Ishikawa (cell line): ENCODE results near the gene ELMO3.

Experiments used
- CEBPB ChIP-seq: IDR thresholded peaks from 2 replicates; pipeline ENCODE4 v1.6.1; 2012
- CREB1 ChIP-seq: IDR thresholded peaks from 2 replicates; pipeline ENCODE4 v1.6.1; 2012; ENCODE audit warnings: low read depth
- EGR1 ChIP-seq: IDR thresholded peaks from 2 replicates; pipeline ENCODE4 v1.6.1; 2012
- EP300 ChIP-seq: IDR thresholded peaks from 2 replicates; pipeline ENCODE4 v1.6.1; 2012; ENCODE audit warnings: borderline replicate concordance
- FOXM1 ChIP-seq: IDR thresholded peaks from 2 replicates; pipeline ENCODE4 v1.6.1; 2012; ENCODE audit warnings: low read depth, borderline replicate concordance
- NFIC ChIP-seq: IDR thresholded peaks from 2 replicates; pipeline ENCODE4 v1.6.1; 2012
- RAD21 ChIP-seq: IDR thresholded peaks from 2 replicates; pipeline ENCODE4 v1.6.1; 2012; ENCODE audit warnings: low read depth
- TAF1 ChIP-seq: IDR thresholded peaks from 2 replicates; pipeline ENCODE4 v1.6.1; 2012; ENCODE audit warnings: low read depth, mild to moderate bottlenecking
- TCF12 ChIP-seq: IDR thresholded peaks from 2 replicates; pipeline ENCODE4 v1.6.1; 2012; ENCODE audit warnings: low read depth
- TEAD4 ChIP-seq: IDR thresholded peaks from 2 replicates; pipeline ENCODE4 v1.6.1; 2012
- YY1 ChIP-seq: IDR thresholded peaks from 2 replicates; pipeline ENCODE4 v1.6.1; 2012; ENCODE audit warnings: low read depth
- ZBTB7A ChIP-seq: IDR thresholded peaks from 2 replicates; pipeline ENCODE4 v1.6.1; 2012; ENCODE audit warnings: low read depth
- TF ChIP-seq, protein P1 (sequence below): IDR thresholded peaks from 2 replicates; pipeline ENCODE4 v1.6.1; 2012; ENCODE audit warnings: low read depth, mild to moderate bottlenecking
- TF ChIP-seq, protein P2 (sequence below): IDR thresholded peaks from 2 replicates; pipeline ENCODE4 v1.6.1; 2012
- TF ChIP-seq, protein P3 (sequence below): IDR thresholded peaks from 2 replicates; pipeline ENCODE4 v1.6.1; 2012

ELMO3 gene

DNA sequence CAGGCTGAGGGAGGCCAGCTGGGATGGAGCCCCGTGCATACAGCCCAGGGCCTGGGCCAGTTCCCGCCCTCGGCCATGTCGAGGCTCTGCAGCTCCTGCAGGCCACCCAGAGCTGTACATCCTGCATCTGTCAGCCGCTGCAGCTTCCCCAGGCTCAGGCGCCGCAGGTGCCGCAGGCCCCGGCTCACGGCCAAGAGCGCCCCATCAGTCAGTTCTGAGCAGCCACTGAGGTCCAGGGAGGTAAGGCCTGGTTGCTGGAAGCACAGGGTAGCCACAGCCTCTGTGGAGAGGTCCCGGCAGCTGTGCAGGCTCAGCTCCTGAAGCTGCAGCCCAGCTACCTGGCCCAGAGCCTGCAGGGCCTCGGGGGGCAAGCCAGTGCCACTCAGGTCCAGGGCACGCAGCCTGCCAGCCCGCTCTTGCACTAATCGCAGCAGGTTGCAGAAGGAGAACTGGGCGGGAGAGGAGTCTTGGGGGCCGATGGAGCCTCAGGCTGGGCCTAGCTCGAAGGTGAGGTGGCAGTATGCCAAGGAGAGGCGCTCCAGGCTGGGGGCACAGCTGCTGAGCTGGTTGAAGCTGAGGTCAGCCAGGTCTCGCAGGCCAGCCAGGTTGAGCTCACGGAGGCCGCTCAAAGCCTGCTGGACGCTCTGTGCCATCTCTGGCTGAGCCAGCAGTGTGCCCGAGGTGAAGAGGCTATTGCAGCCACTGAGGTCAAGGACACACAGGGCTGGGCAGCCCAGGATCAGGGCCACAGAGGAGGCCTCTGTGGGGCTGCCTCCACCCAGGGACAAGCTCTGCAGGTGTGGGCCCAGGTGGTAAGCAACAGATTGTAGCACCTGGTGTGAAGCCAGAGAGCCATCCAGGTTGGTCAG, 11.4 kb downstream of the ELMO3 start:
- TF ChIP-seq RAD21, result no peak
- TF ChIP-seq YY1, result no peak
- TF ChIP-seq ZBTB7A, result no peak
- no peak for TF ChIP-seq TAF1
- no peak for TF ChIP-seq NFIC
- no peak for TF ChIP-seq EGR1
- TF ChIP-seq, protein P1, sequence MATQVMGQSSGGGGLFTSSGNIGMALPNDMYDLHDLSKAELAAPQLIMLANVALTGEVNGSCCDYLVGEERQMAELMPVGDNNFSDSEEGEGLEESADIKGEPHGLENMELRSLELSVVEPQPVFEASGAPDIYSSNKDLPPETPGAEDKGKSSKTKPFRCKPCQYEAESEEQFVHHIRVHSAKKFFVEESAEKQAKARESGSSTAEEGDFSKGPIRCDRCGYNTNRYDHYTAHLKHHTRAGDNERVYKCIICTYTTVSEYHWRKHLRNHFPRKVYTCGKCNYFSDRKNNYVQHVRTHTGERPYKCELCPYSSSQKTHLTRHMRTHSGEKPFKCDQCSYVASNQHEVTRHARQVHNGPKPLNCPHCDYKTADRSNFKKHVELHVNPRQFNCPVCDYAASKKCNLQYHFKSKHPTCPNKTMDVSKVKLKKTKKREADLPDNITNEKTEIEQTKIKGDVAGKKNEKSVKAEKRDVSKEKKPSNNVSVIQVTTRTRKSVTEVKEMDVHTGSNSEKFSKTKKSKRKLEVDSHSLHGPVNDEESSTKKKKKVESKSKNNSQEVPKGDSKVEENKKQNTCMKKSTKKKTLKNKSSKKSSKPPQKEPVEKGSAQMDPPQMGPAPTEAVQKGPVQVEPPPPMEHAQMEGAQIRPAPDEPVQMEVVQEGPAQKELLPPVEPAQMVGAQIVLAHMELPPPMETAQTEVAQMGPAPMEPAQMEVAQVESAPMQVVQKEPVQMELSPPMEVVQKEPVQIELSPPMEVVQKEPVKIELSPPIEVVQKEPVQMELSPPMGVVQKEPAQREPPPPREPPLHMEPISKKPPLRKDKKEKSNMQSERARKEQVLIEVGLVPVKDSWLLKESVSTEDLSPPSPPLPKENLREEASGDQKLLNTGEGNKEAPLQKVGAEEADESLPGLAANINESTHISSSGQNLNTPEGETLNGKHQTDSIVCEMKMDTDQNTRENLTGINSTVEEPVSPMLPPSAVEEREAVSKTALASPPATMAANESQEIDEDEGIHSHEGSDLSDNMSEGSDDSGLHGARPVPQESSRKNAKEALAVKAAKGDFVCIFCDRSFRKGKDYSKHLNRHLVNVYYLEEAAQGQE, result no peak
- TF ChIP-seq, protein P2, sequence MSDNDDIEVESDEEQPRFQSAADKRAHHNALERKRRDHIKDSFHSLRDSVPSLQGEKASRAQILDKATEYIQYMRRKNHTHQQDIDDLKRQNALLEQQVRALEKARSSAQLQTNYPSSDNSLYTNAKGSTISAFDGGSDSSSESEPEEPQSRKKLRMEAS, result no peak
- TF ChIP-seq, protein P3, sequence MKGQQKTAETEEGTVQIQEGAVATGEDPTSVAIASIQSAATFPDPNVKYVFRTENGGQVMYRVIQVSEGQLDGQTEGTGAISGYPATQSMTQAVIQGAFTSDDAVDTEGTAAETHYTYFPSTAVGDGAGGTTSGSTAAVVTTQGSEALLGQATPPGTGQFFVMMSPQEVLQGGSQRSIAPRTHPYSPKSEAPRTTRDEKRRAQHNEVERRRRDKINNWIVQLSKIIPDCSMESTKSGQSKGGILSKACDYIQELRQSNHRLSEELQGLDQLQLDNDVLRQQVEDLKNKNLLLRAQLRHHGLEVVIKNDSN, result no peak
- TF ChIP-seq TCF12, result no peak
- TF ChIP-seq EP300, result no peak
- TF ChIP-seq FOXM1, result no peak

DNA sequence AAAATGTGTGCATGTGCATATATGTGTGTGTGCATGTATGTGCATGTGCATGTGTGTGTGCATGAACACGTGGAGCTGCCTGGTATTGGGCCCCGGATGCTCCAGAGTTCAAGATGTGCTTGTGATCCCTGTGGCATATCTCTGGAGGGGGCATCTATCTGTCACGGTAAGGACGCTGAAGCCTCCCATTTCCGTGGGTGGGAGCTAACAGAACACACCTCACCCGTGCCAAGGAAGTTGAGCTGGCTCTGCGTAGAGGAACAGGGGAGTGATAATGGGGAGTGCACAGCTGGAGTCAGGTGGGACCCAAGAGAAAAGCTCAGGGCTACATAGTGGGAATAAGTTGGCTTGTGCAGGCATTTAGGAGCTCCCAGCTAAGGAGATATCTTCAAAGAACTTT, 12.7 kb downstream of the ELMO3 start:
- TF ChIP-seq EGR1 (no peak), YY1 (no peak), TAF1 (no peak), CREB1 (no peak), NFIC (no peak), CEBPB (no peak), TEAD4 (no peak), EP300 (no peak)
- TF ChIP-seq, protein P3, result no peak
- TF ChIP-seq, protein P1, result no peak

DNA sequence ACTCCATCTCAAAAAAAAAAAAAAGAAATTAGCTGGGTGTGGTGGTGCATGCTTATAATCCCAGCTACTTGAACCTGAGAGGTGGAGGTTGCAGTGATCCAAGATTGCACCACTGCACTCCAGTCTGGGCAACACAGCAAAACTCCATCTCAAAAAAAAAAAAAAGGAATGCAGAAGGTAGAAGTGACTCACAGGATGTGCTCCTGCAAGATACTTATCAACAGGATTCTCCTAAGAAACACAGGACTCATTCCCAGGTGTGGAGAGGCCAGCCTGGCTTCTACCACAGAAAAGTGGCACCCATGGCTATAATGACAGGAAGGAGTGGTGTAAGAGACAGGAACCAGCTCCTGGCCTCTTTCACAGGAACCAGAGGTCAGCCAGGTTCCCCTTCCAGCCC, 13.8 kb downstream of the ELMO3 start:
- TF ChIP-seq, protein P2, result no peak
- TF ChIP-seq TAF1 (no peak), CEBPB (no peak), TEAD4 (no peak), EGR1 (no peak), TCF12 (no peak), RAD21 (no peak), FOXM1 (no peak), ZBTB7A (no peak), NFIC (no peak), CREB1 (no peak)
- TF ChIP-seq, protein P3, result no peak
- TF ChIP-seq, protein P1, result no peak

DNA sequence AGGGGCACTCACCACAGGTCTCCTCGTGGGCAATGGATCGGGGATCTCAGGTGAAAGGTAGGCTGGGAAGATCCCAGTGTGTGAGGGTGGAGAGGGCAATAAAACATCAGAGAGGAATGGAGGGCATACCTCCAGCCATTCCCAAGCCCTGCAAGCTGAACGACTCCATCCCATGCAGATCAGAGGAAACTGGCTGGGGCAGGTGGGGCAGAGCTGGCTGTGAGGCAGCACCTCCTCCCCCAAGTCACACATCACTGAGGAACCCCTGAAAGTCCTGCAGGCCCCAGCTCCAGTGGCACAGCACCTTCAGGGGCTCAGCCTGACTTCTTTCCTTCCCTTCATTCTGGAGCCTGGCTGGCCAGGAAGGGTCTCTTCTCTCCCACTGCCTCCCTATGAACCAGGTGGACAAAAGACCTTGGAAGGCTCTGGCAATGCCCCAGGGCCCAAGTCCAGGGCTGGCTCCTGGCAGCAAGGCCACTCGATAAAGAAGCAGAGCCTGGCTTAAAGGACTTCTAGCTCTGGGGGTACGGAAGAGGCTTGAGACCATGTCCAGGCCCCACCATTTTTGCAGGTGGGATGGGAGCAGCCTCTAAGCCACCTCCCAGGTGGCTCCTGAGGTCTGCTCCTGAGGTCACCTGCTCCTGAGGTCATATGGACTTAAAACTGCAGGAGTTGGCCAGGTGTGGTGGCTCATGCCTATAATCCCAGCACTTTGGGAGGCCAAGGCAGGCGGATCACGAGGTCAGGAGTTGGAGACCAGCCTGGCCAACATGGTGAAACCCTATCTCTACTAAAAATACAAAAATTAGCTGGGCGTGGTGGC, 14.5 kb downstream of the ELMO3 start:
- TF ChIP-seq, protein P3, result no peak
- TF ChIP-seq CEBPB (no peak), NFIC (no peak), TCF12 (no peak), TAF1 (no peak), EP300 (no peak), TEAD4 (no peak), ZBTB7A (no peak), FOXM1 (no peak), RAD21 (no peak)
- TF ChIP-seq, protein P1, result no peak
